Peyer's patch (tissue), 4 donors: ENCODE data around the gene LRP6.

ENCODE experiments used
- CTCF ChIP-seq, 6 experiments: fragments of 450-650 bp in 4 of 6; fragments of 200-600 bp in 2 of 6; sonication (generic) in 1 of 6; IDR thresholded peaks; one replicate each; pipeline ENCODE4 v1.5.1; 2017 to 2019; ENCODE audit warnings: antibody characterized with exemption in 6 of 6, mild to moderate bottlenecking in 3 of 6, moderate library complexity in 1 of 6
- POLR2A ChIP-seq, 2 donors: fragments of 450-650 bp; IDR thresholded peaks; one replicate each; pipeline ENCODE4 v1.5.1; 2017; ENCODE audit warnings: antibody characterized with exemption in 2 of 2, mild to moderate bottlenecking in 2 of 2, moderate library complexity in 2 of 2

- TF ChIP-seq CTCF (IDR thresholded peaks at IDR 0.05) (no peak), POLR2A (IDR thresholded peaks at IDR 0.05) (no peak)
Observed at GRCh38 chr12:12171991-12172511, 94.8 kb downstream of the LRP6 start.
